Epidermal melanocyte (primary cell): ENCODE measurements around the gene NCOA1.
"Not testable (repeated sequence)": the region's sequence is repeated elsewhere in the genome, so short reads cannot be mapped to it uniquely, and the experiment has no call there.

Experiments
- DNase-seq: peaks from one replicate; pipeline ENCODE4 v3.0.0; 2011; ENCODE audit warnings: low spot score; ENCODE audit not compliant: insufficient read length

NCOA1 gene

GRCh38 chr2:24533574-24533973 is 42.5 kb downstream of the NCOA1 start:
- DNase-seq: not testable (repeated sequence)

- no peak for DNase-seq
Observed at GRCh38 chr2:24538720-24539119, 47.7 kb downstream of the NCOA1 start.

DNA sequence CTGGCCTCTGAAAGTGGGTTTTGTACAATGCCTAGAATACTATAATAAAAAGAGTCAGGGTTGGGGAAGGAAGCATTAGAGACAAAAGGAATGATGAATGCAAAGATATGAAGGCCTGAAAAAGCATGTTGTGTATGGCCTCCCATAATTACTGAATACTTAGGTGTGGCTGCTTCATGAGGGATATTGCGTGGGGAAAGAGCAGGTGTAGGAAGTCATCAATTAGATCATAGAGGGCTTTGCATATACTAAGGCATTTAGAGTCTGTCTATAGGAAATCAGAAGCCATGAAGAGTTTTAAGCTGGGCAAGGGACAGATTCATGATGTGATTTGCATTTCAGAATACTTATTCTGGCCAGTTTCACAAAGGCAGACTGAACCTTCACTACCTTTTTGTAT is 48.2 kb downstream of the NCOA1 start:
- no peak for DNase-seq

DNA sequence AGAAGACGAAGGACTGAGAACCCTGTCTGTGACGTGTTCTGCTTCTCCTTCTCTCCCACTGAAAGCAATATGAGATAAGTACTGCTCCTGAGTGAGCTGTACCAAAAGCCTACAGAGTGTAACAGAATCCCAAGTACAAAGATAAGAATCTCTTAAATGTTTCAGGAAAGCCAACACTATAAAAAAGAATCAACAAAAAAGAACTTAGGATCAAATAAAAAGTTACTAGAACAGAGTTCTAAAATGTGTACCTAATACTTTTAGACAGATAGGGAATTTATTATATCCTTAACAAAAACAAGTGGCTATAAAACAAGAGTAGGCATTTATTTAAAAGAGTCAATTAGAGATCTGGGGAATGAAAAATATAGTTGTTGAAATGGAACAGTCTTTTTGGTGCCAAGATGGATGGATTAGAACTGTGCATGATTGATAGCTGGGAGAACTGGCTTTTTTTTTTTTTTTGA is 49.0 kb downstream of the NCOA1 start:
- DNase-seq: no peak

DNA sequence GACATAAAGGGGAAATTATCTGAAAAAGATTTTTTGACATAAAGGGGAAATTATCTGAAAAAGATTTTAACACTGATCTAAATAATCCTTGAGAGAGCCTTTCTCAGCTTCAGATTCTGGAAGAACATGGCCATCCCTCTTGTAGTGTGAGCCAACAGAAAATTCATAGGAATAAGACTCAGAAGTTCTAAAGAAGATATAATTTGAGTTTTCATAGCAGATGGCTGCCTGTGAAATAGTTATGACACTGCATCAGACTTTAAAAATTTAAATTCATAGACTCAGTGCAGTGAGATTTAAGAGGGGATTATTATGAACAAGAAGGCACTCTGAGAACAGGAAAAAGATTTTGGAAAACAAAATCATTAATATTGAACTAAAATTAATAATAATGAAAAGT is 50.6 kb downstream of the NCOA1 start:
- DNase-seq: no peak

GRCh38 chr2:24542269-24542872 is 51.3 kb downstream of the NCOA1 start:
- no peak for DNase-seq

DNA sequence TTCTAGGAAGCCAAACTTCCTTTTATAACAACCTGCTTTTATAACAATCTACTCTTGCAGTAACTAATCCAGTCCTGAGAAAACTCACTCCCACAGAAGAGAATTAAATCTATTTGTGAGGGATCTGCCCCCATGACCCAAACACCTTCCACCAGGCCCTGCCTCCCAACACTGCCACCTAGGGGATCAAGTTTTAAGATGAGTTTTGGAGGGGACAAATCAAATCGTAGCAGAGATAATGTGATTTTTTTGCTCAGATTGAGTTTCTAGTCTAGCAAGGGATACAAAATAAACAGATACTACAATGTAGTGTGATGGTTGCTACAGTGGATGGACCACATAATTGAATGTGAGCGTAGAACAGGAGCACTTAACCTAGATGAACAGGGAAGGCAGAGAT is 52.2 kb downstream of the NCOA1 start:
- no peak for DNase-seq

GRCh38 chr2:24544456-24545115 is 53.5 kb downstream of the NCOA1 start:
- no peak for DNase-seq

DNA sequence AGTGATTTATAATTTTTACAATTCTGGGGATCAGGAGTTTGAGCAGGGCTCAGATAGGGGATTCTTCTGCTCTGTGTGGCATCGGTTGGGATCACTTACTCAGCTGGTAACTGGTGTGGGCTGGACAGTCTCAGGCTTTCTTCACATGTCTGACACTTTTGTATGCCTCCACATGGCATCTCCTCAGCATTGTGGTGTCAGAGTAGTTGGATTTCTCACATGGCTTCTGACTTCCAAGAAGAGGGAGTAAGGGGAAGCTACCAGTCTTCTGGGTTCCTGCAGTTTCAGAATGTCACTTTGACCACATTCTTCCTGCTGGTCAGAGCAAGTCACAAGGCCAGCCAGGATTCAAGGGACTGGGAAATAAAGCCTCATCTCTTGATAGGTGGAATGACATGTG is 55.6 kb downstream of the NCOA1 start:
- no peak for DNase-seq

- DNase-seq: no peak
Observed at GRCh38 chr2:24548058-24548457, 57.0 kb downstream of the NCOA1 start.

- not testable (repeated sequence) for DNase-seq
Observed at GRCh38 chr2:24550301-24550700, 59.2 kb downstream of the NCOA1 start.

- no peak for DNase-seq
Observed at GRCh38 chr2:24551016-24551415, 60.0 kb downstream of the NCOA1 start.

DNA sequence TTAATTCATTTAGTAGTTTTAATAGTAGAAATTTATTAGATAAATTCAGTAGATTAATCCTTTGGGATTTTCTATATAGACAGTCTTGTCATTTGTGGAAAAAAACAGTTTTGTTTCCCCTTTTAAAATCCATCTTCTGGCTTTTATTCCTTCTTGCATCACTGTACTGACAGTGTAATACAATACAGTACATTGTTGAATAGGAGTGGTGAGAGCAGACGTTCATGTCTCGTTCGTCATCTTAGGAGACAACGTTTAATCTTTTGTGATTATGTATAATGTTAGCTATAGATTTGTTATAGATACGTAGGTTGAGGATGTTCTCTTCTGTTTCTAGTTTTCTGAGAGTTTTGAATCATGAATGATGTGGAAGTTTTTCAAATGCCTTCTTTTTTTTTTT is 61.8 kb downstream of the NCOA1 start:
- no peak for DNase-seq

DNA sequence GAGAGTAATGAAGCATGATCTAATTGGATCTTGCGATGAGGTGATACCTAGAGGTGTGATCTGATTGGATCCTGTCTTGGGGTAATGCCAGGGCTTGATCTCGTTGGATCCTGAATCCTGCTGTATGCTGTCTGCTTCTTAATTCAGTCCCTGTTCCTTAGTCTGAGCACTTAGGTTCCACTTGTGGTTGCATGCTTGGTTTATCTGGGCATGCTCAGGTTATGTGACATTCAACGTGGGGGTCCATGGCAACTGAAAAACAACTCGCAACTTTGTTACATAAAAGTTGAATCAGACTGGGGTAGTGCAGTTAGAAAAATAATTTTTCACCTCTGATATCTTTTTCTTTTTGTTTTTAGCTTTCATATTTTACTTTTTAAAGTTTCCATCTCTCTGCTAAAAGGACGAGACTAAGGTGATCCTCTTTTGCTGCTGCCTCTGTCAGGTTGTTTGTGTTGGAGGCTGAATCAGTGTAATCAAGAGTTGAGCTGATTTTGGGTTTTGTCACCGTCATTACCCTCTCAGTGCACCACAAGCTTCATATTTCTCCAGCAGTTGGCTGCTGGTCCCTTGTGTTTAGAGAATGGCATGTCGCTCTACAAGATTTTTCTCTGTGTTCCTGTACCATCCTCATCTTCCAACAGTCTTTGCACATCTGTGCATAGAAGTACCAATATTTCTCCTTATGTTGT is 67.9 kb downstream of the NCOA1 start:
- DNase-seq: no peak

DNA sequence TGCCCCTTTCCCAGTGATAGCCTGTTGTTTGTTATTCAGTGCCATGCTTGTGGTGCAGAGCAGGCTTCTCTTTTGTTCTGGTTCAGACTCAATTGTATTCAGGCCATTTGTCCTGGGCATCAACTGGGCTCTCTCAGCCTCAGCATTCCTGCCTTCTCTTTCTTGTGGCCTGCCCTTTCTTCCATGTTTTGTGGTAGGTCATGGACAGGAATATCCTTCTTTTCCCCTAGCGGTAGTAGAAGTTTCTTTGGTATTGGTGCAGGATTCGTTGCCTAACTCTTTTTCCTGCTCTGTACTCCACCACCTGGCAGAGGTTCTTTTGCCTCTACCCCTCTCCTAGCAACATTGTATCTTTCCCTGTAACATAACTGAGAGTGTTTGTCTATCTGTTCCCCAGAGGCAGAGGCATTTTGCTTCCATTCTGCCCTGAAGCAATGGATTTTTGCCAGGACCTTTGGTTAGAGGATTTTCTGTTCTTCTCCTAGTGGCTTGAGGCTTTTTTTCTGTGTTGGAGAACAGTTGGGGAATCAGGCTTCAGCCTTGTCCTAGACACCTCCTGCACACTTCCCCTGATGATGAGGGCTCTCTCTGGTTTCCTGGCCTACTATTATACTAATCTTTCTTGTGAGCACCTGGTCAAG is 68.5 kb downstream of the NCOA1 start:
- peak; percentile 55 for DNase-seq

- no peak for DNase-seq
Observed at GRCh38 chr2:24565537-24565936, 74.5 kb downstream of the NCOA1 start.

DNA sequence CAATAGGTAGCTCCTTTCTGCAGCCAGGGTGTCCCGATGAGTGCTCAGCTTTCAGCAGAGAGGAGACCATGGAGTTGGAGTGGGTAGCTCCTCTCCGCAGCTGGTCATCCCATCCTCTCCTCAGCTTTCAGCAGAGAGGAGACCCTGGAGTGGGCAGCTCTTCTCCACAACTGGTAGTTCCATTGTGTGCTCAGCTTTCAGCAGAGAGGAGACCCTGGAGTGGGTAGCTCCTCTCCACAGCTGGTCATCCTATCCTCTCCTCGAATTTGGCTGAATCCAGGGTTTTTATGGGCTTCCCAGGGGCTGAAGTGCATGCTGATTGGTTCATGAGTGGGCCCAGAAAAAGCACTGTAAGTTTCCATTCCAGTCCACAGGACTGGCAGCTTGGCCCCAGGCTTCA is 75.2 kb downstream of the NCOA1 start:
- DNase-seq: no peak

- no peak for DNase-seq
Observed at GRCh38 chr2:24566630-24567029, 75.6 kb downstream of the NCOA1 start.

- no peak for DNase-seq
Observed at GRCh38 chr2:24568551-24568950, 77.5 kb downstream of the NCOA1 start.

DNA sequence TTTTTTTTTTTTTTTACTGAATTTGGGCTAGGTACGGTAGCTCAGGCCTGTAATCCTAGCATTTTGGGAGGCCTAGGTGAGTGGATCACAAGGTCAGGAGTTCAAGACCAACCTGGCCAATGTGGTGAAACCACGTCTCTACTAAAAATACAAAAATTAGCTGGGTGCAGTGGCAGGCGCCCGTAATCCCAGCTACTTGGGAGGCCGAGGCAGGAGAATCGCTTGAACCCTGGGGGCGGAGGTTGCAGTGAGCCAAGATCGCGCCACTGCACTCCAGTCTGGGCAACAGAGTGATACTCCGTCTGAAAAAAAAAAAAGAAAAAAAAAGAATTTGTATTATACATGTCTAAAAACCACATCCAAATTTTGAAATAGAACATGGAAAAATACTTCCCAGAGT is 78.5 kb downstream of the NCOA1 start:
- not testable (repeated sequence) for DNase-seq

- no peak for DNase-seq
Observed at GRCh38 chr2:24570225-24570624, 79.2 kb downstream of the NCOA1 start.

- no peak for DNase-seq
Observed at GRCh38 chr2:24571828-24572442, 80.9 kb downstream of the NCOA1 start.
